H1 (cell line): Measurements from ENCODE around the gene SH3RF3. TPM values are rescaled to one million over a fixed set of nuclear protein-coding genes. Genes with fewer than 3 reads are reported as not detected.

Experiments
- CTCF ChIA-PET: fragments of 300-600 bp; sonication (Branson Sonifier 250); formaldehyde crosslinking; loops from one replicate; lab custom pipeline; 2021; ENCODE audit not compliant: partially characterized antibody; lab: Charles Lee
- POLR2A ChIA-PET: fragments of 300-600 bp; sonication (Branson Sonifier 250); formaldehyde crosslinking; loops from one replicate; lab custom pipeline; 2021; ENCODE audit warnings: inconsistent platforms; ENCODE audit not compliant: partially characterized antibody; lab: Charles Lee
- DNase-seq, 2 experiments: peaks; one replicate each; pipeline versions ENCODE4 v3.0.0 to v3.0.0-alpha.2; 2010 to 2022; ENCODE audit warnings: low spot score in 2 of 2, low read depth in 1 of 2, mixed read lengths in 1 of 2
- FAIRE-seq: peaks from 2 replicates; lab custom pipeline; 2011; peaks lifted over from hg19 to GRCh38; lab: Jason Lieb, UNC
- H2AFZ ChIP-seq: 2 replicates; pipeline ENCODE4 v1.8.1; 2012; ENCODE audit warnings: low read length, inconsistent platforms
- H2AK5ac ChIP-seq: 2 replicates; pipeline ENCODE4 v1.6.1; 2013; ENCODE audit warnings: low read depth, low read length
- H2BK120ac ChIP-seq: replicated peaks from 2 replicates; pipeline ENCODE3; 2013; ENCODE audit warnings: low read depth, low read length, inconsistent platforms
- H2BK12ac ChIP-seq: 2 replicates; pipeline ENCODE4 v1.6.1; 2013; ENCODE audit warnings: low read depth, low read length
- H2BK15ac ChIP-seq: 2 replicates; pipeline ENCODE4 v1.6.1; 2013; ENCODE audit warnings: low read length
- H2BK20ac ChIP-seq: 2 replicates; pipeline ENCODE4 v1.6.1; 2013; ENCODE audit warnings: low read length
- H2BK5ac ChIP-seq: 2 replicates; pipeline ENCODE4 v1.6.1; 2013; ENCODE audit warnings: low read depth, low read length
- H3K14ac ChIP-seq: 2 replicates; pipeline ENCODE4 v1.6.1; 2013; ENCODE audit warnings: inconsistent platforms; ENCODE audit not compliant: insufficient read length
- H3K18ac ChIP-seq: 2 replicates; pipeline ENCODE4 v1.6.1; 2013; ENCODE audit warnings: low read length; ENCODE audit errors: extremely low read depth
- H3K23ac ChIP-seq: 2 replicates; pipeline ENCODE4 v1.6.1; 2013; ENCODE audit warnings: inconsistent platforms; ENCODE audit not compliant: insufficient read length
- H3K23me2 ChIP-seq: 2 replicates; pipeline ENCODE4 v1.6.1; 2013; ENCODE audit warnings: low read depth, low read length
- H3K27ac ChIP-seq: 2 replicates; pipeline ENCODE4 v1.6.1; 2011; ENCODE audit warnings: low read depth, low read length, inconsistent platforms
- H3K27me3 ChIP-seq, 4 experiments: replicated peaks in 1 of 4; 1 replicate in 1 of 4; 2 replicates in 3 of 4; pipeline versions ENCODE4 v1.6.1 to v1.8.1; 2011 to 2013; ENCODE audit warnings: low read length in 3 of 4, mild to moderate bottlenecking in 3 of 4, inconsistent platforms in 2 of 4, mixed read lengths in 2 of 4, moderate library complexity in 1 of 4; ENCODE audit not compliant: control insufficient read depth in 3 of 4, insufficient read depth in 3 of 4; ENCODE audit errors: extremely low read depth in 1 of 4
- H3K36me3 ChIP-seq, 4 experiments: 2 replicates each; pipeline versions ENCODE4 v1.6.1 to v1.8.1; 2011 to 2013; ENCODE audit warnings: mild to moderate bottlenecking in 4 of 4, low read length in 3 of 4, moderate library complexity in 2 of 4, control low read depth in 1 of 4, inconsistent platforms in 1 of 4; ENCODE audit not compliant: insufficient read depth in 4 of 4, control insufficient read depth in 2 of 4
- H3K4ac ChIP-seq: replicated peaks from 2 replicates; pipeline ENCODE3; 2013; ENCODE audit warnings: low read length, low read depth, mixed read lengths, inconsistent platforms; ENCODE audit not compliant: insufficient read length
- H3K4me1 ChIP-seq, 4 experiments: replicated peaks in 1 of 4; 1 replicate in 1 of 4; 2 replicates in 3 of 4; pipeline versions ENCODE4 v1.6.1 to v1.8.1; 2011 to 2013; ENCODE audit warnings: low read length in 3 of 4, inconsistent platforms in 2 of 4, mixed read lengths in 1 of 4; ENCODE audit not compliant: insufficient read depth in 4 of 4, control insufficient read depth in 3 of 4
- H3K4me2 ChIP-seq, 2 experiments: 2 replicates each; pipeline versions ENCODE4 v1.6.1 to v1.8.1; 2011 to 2013; ENCODE audit warnings: low read depth in 2 of 2, low read length in 2 of 2, control low read depth in 1 of 2, inconsistent platforms in 1 of 2, mild to moderate bottlenecking in 1 of 2; ENCODE audit not compliant: insufficient read depth in 1 of 2
- H3K4me3 ChIP-seq, 4 experiments: fragments of 200-600, 300-600 bp in 1 of 4; sonication (generic), shearing (Covaris generic), sonication (Bioruptor Twin) in 1 of 4; 2 replicates each; pipeline versions ENCODE4 v1.5.1 to v1.8.1; 2011 to 2016; ENCODE audit warnings: low read length in 4 of 4, low read depth in 3 of 4, control low read depth in 2 of 4, inconsistent platforms in 2 of 4, mild to moderate bottlenecking in 2 of 4, mixed read lengths in 1 of 4, moderate library complexity in 1 of 4; ENCODE audit not compliant: insufficient read depth in 2 of 4; ENCODE audit errors: extremely low read depth in 1 of 4
- H3K56ac ChIP-seq: replicated peaks from 2 replicates; pipeline ENCODE3; 2013; ENCODE audit warnings: low read depth, mild to moderate bottlenecking, mixed read lengths, low read length, inconsistent platforms; ENCODE audit not compliant: insufficient read length
- H3K79me1 ChIP-seq: 2 replicates; pipeline ENCODE4 v1.6.1; 2013; ENCODE audit warnings: low read depth, low read length, control low read depth
- H3K79me2 ChIP-seq, 2 experiments: 2 replicates each; pipeline versions ENCODE4 v1.6.1 to v1.8.1; 2012 to 2013; ENCODE audit warnings: low read length in 2 of 2, mild to moderate bottlenecking in 2 of 2, inconsistent platforms in 1 of 2; ENCODE audit not compliant: insufficient read depth in 2 of 2, control insufficient read depth in 1 of 2
- H3K9ac ChIP-seq, 4 experiments: replicated peaks in 1 of 4; 1 replicate in 1 of 4; 2 replicates in 3 of 4; pipeline versions ENCODE4 v1.6.1 to v1.8.1; 2011 to 2013; ENCODE audit warnings: low read depth in 3 of 4, low read length in 3 of 4, control low read depth in 2 of 4, mild to moderate bottlenecking in 2 of 4, moderate library complexity in 2 of 4, inconsistent platforms in 1 of 4; ENCODE audit errors: extremely low read depth in 1 of 4
- H3K9me3 ChIP-seq, 2 experiments: 2 replicates each; pipeline versions ENCODE4 v1.6.1 to v1.8.1; 2012 to 2013; ENCODE audit warnings: mild to moderate bottlenecking in 2 of 2, moderate library complexity in 2 of 2, control low read depth in 1 of 2, inconsistent platforms in 1 of 2, low read depth in 1 of 2, low read length in 1 of 2, mixed read lengths in 1 of 2; ENCODE audit not compliant: insufficient read depth in 2 of 2
- H4K20me1 ChIP-seq, 2 experiments: replicated peaks in 1 of 2; 2 replicates each; pipeline versions ENCODE3 to v1.8.1; 2011 to 2013; ENCODE audit warnings: inconsistent platforms in 2 of 2, low read length in 2 of 2, mild to moderate bottlenecking in 1 of 2; ENCODE audit not compliant: insufficient read depth in 2 of 2, control insufficient read depth in 1 of 2
- H4K5ac ChIP-seq: 2 replicates; pipeline ENCODE4 v1.6.1; 2013; ENCODE audit warnings: low read length, low read depth, mixed read lengths, inconsistent platforms; ENCODE audit not compliant: insufficient read length
- H4K8ac ChIP-seq: 2 replicates; pipeline ENCODE4 v1.8.0; 2013; ENCODE audit warnings: mild to moderate bottlenecking, moderate library complexity, low read length, inconsistent platforms; ENCODE audit not compliant: insufficient read depth; ENCODE audit errors: extremely low read depth
- H4K91ac ChIP-seq: replicated peaks from 2 replicates; pipeline ENCODE3; 2013; ENCODE audit warnings: low read length, mixed read lengths, inconsistent platforms; ENCODE audit not compliant: insufficient read length
- CEBPB ChIP-seq: IDR thresholded peaks from 2 replicates; pipeline ENCODE4 v1.6.1; 2012; ENCODE audit warnings: low read depth, low read length
- GTF2F1 ChIP-seq: IDR thresholded peaks from 2 replicates; pipeline ENCODE4 v1.6.1; 2012; ENCODE audit warnings: low read depth, low read length, improper control_type of control experiment, borderline replicate concordance
- HDAC2 ChIP-seq, 2 experiments: fragments of 300-600 bp in 1 of 2; sonication (generic) in 1 of 2; IDR thresholded peaks; 2 replicates each; pipeline ENCODE4 v1.6.1; 2011 to 2012; ENCODE audit warnings: low read depth in 2 of 2, low read length in 2 of 2, mild to moderate bottlenecking in 2 of 2, moderate library complexity in 2 of 2, borderline replicate concordance in 1 of 2, inconsistent platforms in 1 of 2
- KDM4A ChIP-seq: IDR thresholded peaks from one replicate; pipeline ENCODE4 v1.7.1; 2012; ENCODE audit warnings: low read depth, mild to moderate bottlenecking, moderate library complexity, low read length, inconsistent platforms; ENCODE audit not compliant: severe bottlenecking
- MAFK ChIP-seq: IDR thresholded peaks from 2 replicates; pipeline ENCODE4 v1.6.1; 2012; ENCODE audit warnings: low read depth, mild to moderate bottlenecking, improper control_type of control experiment, low read length
- SP4 ChIP-seq: IDR thresholded peaks from 2 replicates; pipeline ENCODE4 v1.6.1; 2012; ENCODE audit warnings: low read length, inconsistent platforms
- SUZ12 ChIP-seq: fragments of 200-600 bp; sonication (generic); IDR thresholded peaks from 2 replicates; pipeline ENCODE4 v1.6.1; 2012; ENCODE audit warnings: mild to moderate bottlenecking, inconsistent platforms, low read length, moderate library complexity, mixed read lengths
- WGBS, 2 experiments: shearing (Covaris generic) in 1 of 2; methylation state at CpG; one replicate each; pipeline versions ENCODE4 v1.1.6 to v1.1.7; 2013 to 2015; ENCODE audit warnings: low lambda C conversion rate in 2 of 2, mixed read lengths in 2 of 2, inconsistent platforms in 1 of 2, low coverage in 1 of 2, missing lambda C conversion rate in 1 of 2; ENCODE audit not compliant: insufficient replicate concordance in 2 of 2, insufficient coverage in 1 of 2, insufficient read length in 1 of 2; ENCODE audit errors: extremely low coverage in 1 of 2, missing lambda C conversion rate in 1 of 2; 5-methylcytosine and 5-hydroxymethylcytosine counted together
- polyA plus RNA-seq, 7 experiments: library from polyadenylated mRNA; depleted of rRNA in 3 of 7; stranded (reverse) in 5 of 7; unstranded in 2 of 7; fragments of >200 nt in 5 of 7; fragments of 200-250 nt in 2 of 7; gene quantifications; 1 replicate in 5 of 7; 2 replicates in 1 of 7; 4 replicates in 1 of 7; pipeline versions ENCODE4 v1.2.1 to v1.2.3, GENCODE V29; 2011 to 2013; ENCODE audit warnings: missing spikeins in 2 of 7, mixed read lengths in 2 of 7
- total RNA-seq: library from RNA; stranded (reverse); fragmentation: NEBNext Ultra II Directional; extraction: Animal tissue kit (Norgen Biotek cat#: 25700); gene quantifications from 2 replicates; pipeline ENCODE4 v1.2.1, GENCODE V29; 2021

The SH3RF3 gene
- total and polyA plus RNA-seq, 2 of the 8 experiments (the other 6 are each of a cell fraction or from before 2014, with no cell fraction given): 0.11 to 0.65 TPM

- Histone ChIP-seq H3K36me3 (no peaks in the 10 kb centered on the region), H3K9ac (no peak overlapping the region), H4K20me1 (no peaks in the 10 kb centered on the region), H2BK5ac (no peak overlapping the region), H3K4me3 (no peak overlapping the region), H3K18ac (no peak overlapping the region), H4K8ac (no peak overlapping the region), H3K23ac (no peak overlapping the region), H3K79me1 (no peaks in the 10 kb centered on the region), H3K23me2 (no peaks in the 10 kb centered on the region), H3K14ac (no peak overlapping the region), H3K4me1 (no peaks in the 10 kb centered on the region), H3K27me3 (peaks cover 4 to 16% (median 6%) of the 10 kb centered on the region in 4 experiments), H3K9me3 (peaks cover 14 to 23% of the 10 kb centered on the region in 2 experiments), H2BK20ac (no peak overlapping the region), H2AFZ (no peak overlapping the region), H4K5ac (no peak overlapping the region), H2AK5ac (no peak overlapping the region), H3K4me2 (no peak overlapping the region), H3K27ac (no peak overlapping the region), H3K56ac (no peak overlapping the region), H3K79me2 (no peaks in the 10 kb centered on the region), H3K4ac (no peak overlapping the region), H2BK120ac (no peak overlapping the region), H4K91ac (no peak overlapping the region), H2BK15ac (no peak overlapping the region), H2BK12ac (no peak overlapping the region)
- WGBS, 2 experiments: 80% methylated on average over 3 of the region's 3 CpGs; no CpG with 5 or more reads in 1 of the 2 experiments
- DNase-seq (no peak), FAIRE-seq (no peak)
- no peak for TF ChIP-seq CEBPB
- TF ChIP-seq SUZ12: no peak
- TF ChIP-seq MAFK: no peak
- no peak for TF ChIP-seq HDAC2 (IDR thresholded peaks at IDR 0.05; ENCODE audit: borderline replicate concordance in 1 of 2, low read depth in 2 of 2, low read length in 2 of 2)
- no peak for TF ChIP-seq KDM4A
- no peak for TF ChIP-seq GTF2F1
- TF ChIP-seq SP4: no peak
- POLR2A ChIA-PET: no interaction called here
- CTCF ChIA-PET: no interaction called here
Observed at GRCh38 chr2:109094144-109094543, 34.9 kb upstream of the SH3RF3 start.
